Ectodermal cell (in vitro differentiated cells): ENCODE measurements around the gene BMPR2.

Source experiments
- H3K27ac ChIP-seq: 2 replicates; pipeline ENCODE4 v1.7.0; 2013; ENCODE audit warnings: mild to moderate bottlenecking, low read depth, low read length; ENCODE audit not compliant: insufficient read depth, poor library complexity, severe bottlenecking
- H3K27me3 ChIP-seq: 2 replicates; pipeline ENCODE4 v1.7.0; 2013; ENCODE audit warnings: mild to moderate bottlenecking, low read length; ENCODE audit not compliant: insufficient read depth, control insufficient read depth, poor library complexity, severe bottlenecking
- H3K36me3 ChIP-seq: one replicate; pipeline ENCODE4 v1.7.0; 2013; ENCODE audit warnings: low read length; ENCODE audit not compliant: control insufficient read depth, insufficient read depth
- H3K4me1 ChIP-seq: one replicate; pipeline ENCODE4 v1.7.0; 2013; ENCODE audit warnings: low read length; ENCODE audit not compliant: control insufficient read depth, insufficient read depth
- H3K4me3 ChIP-seq: 2 replicates; pipeline ENCODE4 v1.7.0; 2013; ENCODE audit warnings: low read depth, low read length, control low read depth; ENCODE audit not compliant: insufficient read depth
- H3K9me3 ChIP-seq: 2 replicates; pipeline ENCODE4 v1.7.0; 2013; ENCODE audit warnings: mild to moderate bottlenecking, low read length, moderate library complexity; ENCODE audit not compliant: control insufficient read depth
- WGBS, 2 experiments: methylation state at CpG; one replicate each; pipeline ENCODE4 v1.1.7; 2013; ENCODE audit warnings: missing lambda C conversion rate in 2 of 2; 5-methylcytosine and 5-hydroxymethylcytosine counted together

BMPR2 gene

DNA sequence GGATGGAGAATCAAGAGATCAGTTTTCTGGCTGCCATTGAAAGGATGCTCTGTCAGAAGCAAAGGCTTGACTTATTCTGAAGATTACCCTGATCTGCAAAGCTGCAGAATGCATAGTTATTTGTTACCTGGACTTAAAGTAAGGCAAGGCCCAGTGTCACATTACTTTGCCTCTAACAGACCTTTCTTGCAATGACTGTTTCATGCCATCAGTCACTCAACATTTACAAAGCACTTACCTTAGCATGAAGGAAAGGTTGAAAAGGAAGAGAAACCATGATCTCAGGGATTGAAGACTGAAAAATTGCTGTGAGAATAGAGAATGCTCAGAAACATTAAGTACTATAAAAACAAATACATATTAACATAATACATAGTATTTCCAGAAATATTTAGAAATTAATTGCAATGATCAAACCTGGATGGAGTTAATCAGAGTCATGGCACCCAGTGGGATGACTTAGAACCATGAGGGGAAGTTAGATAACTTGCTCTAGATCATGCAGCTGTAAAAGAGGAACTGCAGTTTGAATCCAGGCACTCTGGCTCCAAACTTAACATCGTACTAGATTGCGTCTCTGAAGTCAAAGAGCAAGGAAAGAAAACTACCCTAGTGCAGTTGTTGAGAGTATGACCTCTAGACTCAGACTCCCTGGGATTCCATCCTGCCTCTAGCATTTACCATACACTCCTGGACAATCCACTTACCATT is 232.2 kb downstream of the BMPR2 start:
- peaks cover 7% of the 10 kb centered on the region for H3K4me1 ChIP-seq
- no peaks in the 10 kb centered on the region for H3K9me3 ChIP-seq
- H3K36me3 ChIP-seq = no peaks in the 10 kb centered on the region
- 97 to 100% methylated on average over 2 of the region's 2 CpGs for WGBS, 2 experiments
- H3K27me3 ChIP-seq = no peaks in the 10 kb centered on the region
- H3K27ac ChIP-seq = no peak overlapping the region
- no peak overlapping the region for H3K4me3 ChIP-seq

- Histone ChIP-seq H3K4me1 (peaks cover 7% of the 10 kb centered on the region), H3K27ac (no peak overlapping the region), H3K27me3 (no peaks in the 10 kb centered on the region), H3K4me3 (no peak overlapping the region), H3K36me3 (no peaks in the 10 kb centered on the region), H3K9me3 (no peaks in the 10 kb centered on the region)
- WGBS, 2 experiments = 84 to 93% methylated on average over 2 to 3 of the region's 3 CpGs
Measured at GRCh38 chr2:202609381-202610145, 233.4 kb downstream of the BMPR2 start.

DNA sequence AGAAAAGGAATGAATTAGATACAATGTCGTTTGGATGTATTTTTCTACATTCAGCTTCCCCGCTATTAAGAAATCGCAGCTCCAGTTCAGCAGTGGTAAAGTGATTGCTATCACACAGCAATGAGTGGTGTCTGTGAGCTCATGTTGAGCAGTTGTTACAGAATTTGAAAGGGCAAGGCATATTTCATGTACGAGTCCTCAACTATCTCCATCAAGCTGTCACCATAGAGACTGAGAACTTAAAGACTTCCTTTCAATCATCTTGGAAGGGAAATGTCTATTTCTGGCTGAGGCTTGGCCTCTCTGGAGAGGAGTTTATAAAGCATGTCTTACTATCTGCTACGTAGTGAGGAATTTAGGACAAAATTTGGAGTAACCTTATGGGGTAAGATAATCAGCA is 234.3 kb downstream of the BMPR2 start:
- no peak overlapping the region for H3K4me3 ChIP-seq
- H3K4me1 ChIP-seq = peaks cover 7% of the 10 kb centered on the region
- H3K9me3 ChIP-seq = no peaks in the 10 kb centered on the region
- no peak overlapping the region for H3K27ac ChIP-seq
- WGBS, 2 experiments = 96 to 98% methylated on average over 5 of the region's 5 CpGs
- no peaks in the 10 kb centered on the region for H3K27me3 ChIP-seq
- no peaks in the 10 kb centered on the region for H3K36me3 ChIP-seq

- Histone ChIP-seq H3K9me3 (no peaks in the 10 kb centered on the region), H3K27me3 (no peaks in the 10 kb centered on the region), H3K27ac (no peak overlapping the region), H3K36me3 (no peaks in the 10 kb centered on the region), H3K4me1 (peaks cover 7% of the 10 kb centered on the region), H3K4me3 (no peak overlapping the region)
- WGBS, 2 experiments = 89 to 96% methylated on average over 1 of the region's 1 CpG
Measured at GRCh38 chr2:202612145-202612544, 236.0 kb downstream of the BMPR2 start.

DNA sequence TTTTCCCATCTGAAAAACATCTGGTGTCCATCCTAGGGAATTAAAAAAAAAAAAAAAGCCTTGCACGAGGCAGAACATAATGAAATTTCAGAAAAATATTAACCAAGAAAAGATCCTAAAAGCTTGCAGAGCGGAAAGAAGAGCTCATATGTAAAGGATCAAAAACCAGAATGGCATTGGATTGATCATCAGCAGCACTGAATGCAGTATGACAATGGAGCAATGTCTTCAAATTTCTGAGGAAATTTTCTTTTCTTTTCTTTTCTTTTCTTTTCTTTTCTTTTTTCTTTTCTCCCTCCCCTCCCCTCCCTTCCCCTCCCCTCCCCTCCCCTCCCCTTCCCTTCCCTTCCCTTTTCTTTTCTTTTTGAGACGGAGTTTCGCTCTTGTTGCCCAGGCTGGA is 237.4 kb downstream of the BMPR2 start:
- no peak overlapping the region for H3K27ac ChIP-seq
- peaks cover 7% of the 10 kb centered on the region for H3K4me1 ChIP-seq
- H3K9me3 ChIP-seq = no peaks in the 10 kb centered on the region
- H3K4me3 ChIP-seq = no peak overlapping the region
- H3K36me3 ChIP-seq = no peaks in the 10 kb centered on the region
- 81 to 89% methylated on average over 3 to 4 of the region's 4 CpGs for WGBS, 2 experiments
- no peaks in the 10 kb centered on the region for H3K27me3 ChIP-seq
